ENCODE measurements around the gene NOS1AP.

The NOS1AP gene

DNA sequence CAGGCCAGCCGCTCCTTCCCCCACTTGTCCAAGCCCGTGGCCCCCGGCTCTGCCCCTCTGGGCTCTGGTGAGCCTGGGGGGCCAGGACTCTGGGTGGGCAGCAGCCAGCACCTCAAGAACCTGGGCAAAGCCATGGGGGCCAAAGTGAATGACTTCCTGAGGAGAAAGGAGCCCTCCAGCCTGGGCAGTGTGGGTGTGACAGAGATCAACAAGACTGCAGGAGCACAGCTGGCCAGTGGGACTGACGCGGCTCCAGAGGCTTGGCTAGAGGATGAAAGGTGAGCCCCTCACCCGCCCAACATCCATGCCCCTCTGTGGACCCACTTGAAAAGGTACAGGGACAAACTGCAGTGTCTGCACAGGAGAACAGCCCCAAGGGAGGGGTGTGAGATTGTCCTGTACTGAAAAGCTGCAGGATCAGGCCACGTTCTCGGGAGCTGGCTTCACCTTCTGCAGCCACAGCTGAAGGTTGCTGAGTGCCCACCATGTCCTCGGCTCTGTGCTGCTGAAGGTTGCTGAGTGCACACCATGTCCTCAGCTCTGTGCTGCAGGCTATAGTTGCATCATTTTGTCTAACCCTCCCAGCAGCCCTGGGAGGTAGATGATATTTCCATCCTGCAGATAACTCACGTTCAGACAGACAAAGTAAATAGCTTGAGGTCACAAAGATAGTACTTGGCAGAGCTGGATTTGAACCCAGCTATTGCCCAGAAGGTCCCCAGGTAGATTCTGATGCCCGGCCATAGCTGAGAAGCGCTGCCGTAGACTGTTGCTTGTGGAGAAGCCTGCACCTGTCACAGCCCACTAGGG is 312.7 kb downstream of the NOS1AP start:
- no peaks in the 10 kb centered on the region for H3K27me3 ChIP-seq (ENCODE audit: insufficient read depth, low read length)
- H3K27ac ChIP-seq (ENCODE audit: low read depth, low read length), result no peak overlapping the region
- peaks cover 12% of the 10 kb centered on the region for H3K4me1 ChIP-seq (ENCODE audit: control insufficient read depth, insufficient read depth, low read length, unreplicated experiment)
- no peak overlapping the region for H2AFZ ChIP-seq (ENCODE audit: low read length, unreplicated experiment)
- no peaks in the 10 kb centered on the region for H3K79me2 ChIP-seq (ENCODE audit: control insufficient read depth, insufficient read depth, low read length, unreplicated experiment)
- no peaks in the 10 kb centered on the region for H3K36me3 ChIP-seq (ENCODE audit: insufficient read depth, low read length)
- H3K4me3 ChIP-seq (ENCODE audit: low read depth, low read length), result no peak overlapping the region

DNA sequence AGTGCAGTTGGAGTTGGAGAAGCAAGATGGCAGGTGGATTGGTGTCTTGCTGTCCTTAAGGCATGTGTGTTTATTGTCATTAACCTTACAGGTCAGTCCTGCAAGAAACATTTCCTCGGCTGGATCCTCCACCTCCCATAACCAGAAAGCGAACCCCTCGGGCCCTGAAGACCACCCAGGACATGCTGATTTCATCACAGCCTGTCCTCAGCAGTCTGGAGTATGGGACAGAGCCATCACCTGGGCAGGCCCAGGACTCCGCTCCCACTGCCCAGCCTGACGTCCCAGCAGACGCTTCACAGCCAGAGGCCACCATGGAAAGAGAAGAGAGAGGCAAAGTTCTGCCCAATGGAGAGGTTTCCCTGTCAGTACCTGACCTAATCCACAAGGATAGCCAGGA is 313.6 kb downstream of the NOS1AP start:
- H3K27me3 ChIP-seq (ENCODE audit: insufficient read depth, low read length), result no peaks in the 10 kb centered on the region
- H3K36me3 ChIP-seq (ENCODE audit: insufficient read depth, low read length), result no peaks in the 10 kb centered on the region
- H3K4me3 ChIP-seq (ENCODE audit: low read depth, low read length), result no peak overlapping the region
- H2AFZ ChIP-seq (ENCODE audit: low read length, unreplicated experiment), result no peak overlapping the region
- no peaks in the 10 kb centered on the region for H3K79me2 ChIP-seq (ENCODE audit: control insufficient read depth, insufficient read depth, low read length, unreplicated experiment)
- H3K27ac ChIP-seq (ENCODE audit: low read depth, low read length), result no peak overlapping the region
- peaks cover 12% of the 10 kb centered on the region for H3K4me1 ChIP-seq (ENCODE audit: control insufficient read depth, insufficient read depth, low read length, unreplicated experiment)

DNA sequence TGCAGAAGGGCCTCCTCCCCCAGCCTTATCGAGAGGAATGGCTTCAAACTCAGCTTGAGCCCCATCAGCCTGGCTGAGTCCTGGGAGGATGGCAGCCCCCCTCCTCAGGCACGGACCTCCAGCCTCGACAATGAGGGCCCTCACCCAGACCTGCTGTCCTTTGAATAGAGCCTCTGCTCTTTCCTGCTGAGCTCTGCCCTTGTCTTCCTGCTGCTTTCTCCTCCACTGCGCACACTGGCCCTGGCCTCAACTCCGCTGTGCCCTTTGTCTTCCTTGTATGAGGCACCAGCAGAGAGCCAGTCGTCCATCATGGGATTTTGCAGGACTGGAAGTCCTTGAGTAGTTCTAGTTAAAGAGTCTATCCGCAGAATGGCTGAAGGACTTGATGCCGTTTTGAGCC is 314.0 kb downstream of the NOS1AP start:
- Histone ChIP-seq H2AFZ (ENCODE audit: low read length, unreplicated experiment) (no peak overlapping the region), H3K36me3 (ENCODE audit: insufficient read depth, low read length) (no peaks in the 10 kb centered on the region), H3K79me2 (ENCODE audit: control insufficient read depth, insufficient read depth, low read length, unreplicated experiment) (no peaks in the 10 kb centered on the region), H3K4me1 (ENCODE audit: control insufficient read depth, insufficient read depth, low read length, unreplicated experiment) (peaks cover 12% of the 10 kb centered on the region), H3K4me3 (ENCODE audit: low read depth, low read length) (no peak overlapping the region), H3K27me3 (ENCODE audit: insufficient read depth, low read length) (no peaks in the 10 kb centered on the region), H3K27ac (ENCODE audit: low read depth, low read length) (no peak overlapping the region)

GRCh38 chr1:162384116-162384515 is 314.6 kb downstream of the NOS1AP start:
- Histone ChIP-seq H3K27me3 (ENCODE audit: insufficient read depth, low read length) (no peaks in the 10 kb centered on the region), H3K4me1 (ENCODE audit: control insufficient read depth, insufficient read depth, low read length, unreplicated experiment) (peaks cover 12% of the 10 kb centered on the region), H3K27ac (ENCODE audit: low read depth, low read length) (no peak overlapping the region), H3K79me2 (ENCODE audit: control insufficient read depth, insufficient read depth, low read length, unreplicated experiment) (no peaks in the 10 kb centered on the region), H3K36me3 (ENCODE audit: insufficient read depth, low read length) (no peaks in the 10 kb centered on the region), H2AFZ (ENCODE audit: low read length, unreplicated experiment) (no peak overlapping the region), H3K4me3 (ENCODE audit: low read depth, low read length) (no peak overlapping the region)

DNA sequence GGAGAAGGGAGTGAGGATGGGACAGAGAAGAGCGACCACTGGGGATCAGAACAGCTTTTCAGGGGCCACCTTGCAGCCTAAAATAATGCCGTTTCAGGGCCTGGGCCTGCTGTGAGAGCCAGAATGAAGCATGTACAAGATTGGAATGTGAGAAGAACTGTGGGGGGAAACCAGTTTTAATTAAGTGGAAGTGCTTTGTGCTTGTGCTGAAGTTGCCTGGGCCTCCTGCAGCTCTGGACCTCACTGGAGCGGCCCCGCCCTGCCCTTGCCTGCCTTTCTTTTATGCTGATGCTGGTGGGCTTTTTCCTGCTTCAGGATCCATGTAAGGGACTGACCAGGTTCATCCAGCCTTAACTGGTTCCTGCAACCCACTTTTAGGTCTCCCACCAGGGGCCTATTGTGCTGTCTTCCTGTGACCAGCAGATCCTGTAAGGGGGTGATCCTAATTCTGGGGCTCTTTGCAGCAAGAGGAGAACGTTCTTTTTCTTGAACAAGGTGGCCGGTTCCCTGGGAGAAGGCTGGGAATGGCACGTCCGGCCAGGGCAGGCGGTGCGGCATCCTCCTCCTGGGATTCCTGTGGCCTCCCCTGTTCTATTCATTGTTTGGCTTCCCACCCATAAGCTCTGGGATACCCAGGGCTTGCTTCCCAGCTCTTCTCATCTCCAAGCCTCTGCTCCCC is 315.2 kb downstream of the NOS1AP start:
- no peak overlapping the region for H3K4me3 ChIP-seq (ENCODE audit: low read depth, low read length)
- no peak overlapping the region for H3K27ac ChIP-seq (ENCODE audit: low read depth, low read length)
- no peaks in the 10 kb centered on the region for H3K27me3 ChIP-seq (ENCODE audit: insufficient read depth, low read length)

GRCh38 chr1:162385280-162385623 is 315.8 kb downstream of the NOS1AP start:
- Histone ChIP-seq H3K36me3 (ENCODE audit: insufficient read depth, low read length) (no peaks in the 10 kb centered on the region), H3K4me3 (ENCODE audit: low read depth, low read length) (no peak overlapping the region), H3K79me2 (ENCODE audit: control insufficient read depth, insufficient read depth, low read length, unreplicated experiment) (no peaks in the 10 kb centered on the region), H2AFZ (ENCODE audit: low read length, unreplicated experiment) (no peak overlapping the region), H3K27ac (ENCODE audit: low read depth, low read length) (no peak overlapping the region), H3K4me1 (ENCODE audit: control insufficient read depth, insufficient read depth, low read length, unreplicated experiment) (peaks cover 12% of the 10 kb centered on the region), H3K27me3 (ENCODE audit: insufficient read depth, low read length) (no peaks in the 10 kb centered on the region)

More for the DNA sequence above, 315.2 kb downstream of the NOS1AP start:
- no peak overlapping the region for H2AFZ ChIP-seq (ENCODE audit: low read length, unreplicated experiment)
- peaks cover 12% of the 10 kb centered on the region for H3K4me1 ChIP-seq (ENCODE audit: control insufficient read depth, insufficient read depth, low read length, unreplicated experiment)
- no peaks in the 10 kb centered on the region for H3K79me2 ChIP-seq (ENCODE audit: control insufficient read depth, insufficient read depth, low read length, unreplicated experiment)
- no peaks in the 10 kb centered on the region for H3K36me3 ChIP-seq (ENCODE audit: insufficient read depth, low read length)

GRCh38 chr1:162385702-162386101 is 316.2 kb downstream of the NOS1AP start:
- Histone ChIP-seq H3K27me3 (ENCODE audit: insufficient read depth, low read length) (no peaks in the 10 kb centered on the region), H3K36me3 (ENCODE audit: insufficient read depth, low read length) (no peaks in the 10 kb centered on the region), H2AFZ (ENCODE audit: low read length, unreplicated experiment) (no peak overlapping the region), H3K27ac (ENCODE audit: low read depth, low read length) (no peak overlapping the region), H3K79me2 (ENCODE audit: control insufficient read depth, insufficient read depth, low read length, unreplicated experiment) (no peaks in the 10 kb centered on the region), H3K4me1 (ENCODE audit: control insufficient read depth, insufficient read depth, low read length, unreplicated experiment) (peaks cover 12% of the 10 kb centered on the region), H3K4me3 (ENCODE audit: low read depth, low read length) (no peak overlapping the region)

GRCh38 chr1:162386292-162387225 is 317.1 kb downstream of the NOS1AP start:
- Histone ChIP-seq H2AFZ (ENCODE audit: low read length, unreplicated experiment) (no peak overlapping the region), H3K79me2 (ENCODE audit: control insufficient read depth, insufficient read depth, low read length, unreplicated experiment) (no peaks in the 10 kb centered on the region), H3K36me3 (ENCODE audit: insufficient read depth, low read length) (no peaks in the 10 kb centered on the region), H3K27ac (ENCODE audit: low read depth, low read length) (no peak overlapping the region), H3K4me3 (ENCODE audit: low read depth, low read length) (no peak overlapping the region), H3K27me3 (ENCODE audit: insufficient read depth, low read length) (no peaks in the 10 kb centered on the region), H3K4me1 (ENCODE audit: control insufficient read depth, insufficient read depth, low read length, unreplicated experiment) (peaks cover 6% of the 10 kb centered on the region)

- Histone ChIP-seq H3K27me3 (ENCODE audit: insufficient read depth, low read length) (no peaks in the 10 kb centered on the region), H3K36me3 (ENCODE audit: insufficient read depth, low read length) (no peaks in the 10 kb centered on the region), H3K27ac (ENCODE audit: low read depth, low read length) (no peak overlapping the region), H3K4me3 (ENCODE audit: low read depth, low read length) (no peak overlapping the region), H3K4me1 (ENCODE audit: control insufficient read depth, insufficient read depth, low read length, unreplicated experiment) (no peaks in the 10 kb centered on the region), H3K79me2 (ENCODE audit: control insufficient read depth, insufficient read depth, low read length, unreplicated experiment) (no peaks in the 10 kb centered on the region), H2AFZ (ENCODE audit: low read length, unreplicated experiment) (no peak overlapping the region)
Observed at GRCh38 chr1:162387226-162388082, 318.0 kb downstream of the NOS1AP start.

DNA sequence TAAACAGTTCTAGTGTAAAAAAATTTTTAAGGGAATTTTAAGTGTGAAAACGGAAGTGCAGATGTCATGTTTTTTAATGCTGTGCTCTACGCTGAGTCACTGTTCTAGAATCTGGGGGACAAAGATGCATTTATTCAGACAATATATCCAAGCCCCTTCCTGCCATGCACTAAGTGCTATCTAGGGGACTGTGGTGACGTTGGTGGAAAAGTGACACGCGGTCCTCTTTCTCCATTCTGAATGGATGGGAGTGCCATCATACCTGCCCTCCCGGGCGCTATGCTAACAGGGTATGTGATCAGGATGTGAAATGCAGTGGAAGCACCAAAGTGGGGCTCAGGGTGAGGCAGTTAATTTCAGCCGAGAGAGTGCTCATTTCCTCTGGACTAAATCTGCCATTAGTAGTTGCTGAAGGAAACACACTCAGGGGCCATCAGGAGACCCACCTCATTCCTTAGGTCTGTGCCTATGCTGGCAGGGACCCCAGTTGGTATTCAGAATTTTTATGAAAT is 318.6 kb downstream of the NOS1AP start:
- no peaks in the 10 kb centered on the region for H3K79me2 ChIP-seq (ENCODE audit: control insufficient read depth, insufficient read depth, low read length, unreplicated experiment)
- no peak overlapping the region for H3K4me3 ChIP-seq (ENCODE audit: low read depth, low read length)
- H3K27me3 ChIP-seq (ENCODE audit: insufficient read depth, low read length), result no peaks in the 10 kb centered on the region
- no peaks in the 10 kb centered on the region for H3K4me1 ChIP-seq (ENCODE audit: control insufficient read depth, insufficient read depth, low read length, unreplicated experiment)
- no peak overlapping the region for H3K27ac ChIP-seq (ENCODE audit: low read depth, low read length)
- no peak overlapping the region for H2AFZ ChIP-seq (ENCODE audit: low read length, unreplicated experiment)
- no peaks in the 10 kb centered on the region for H3K36me3 ChIP-seq (ENCODE audit: insufficient read depth, low read length)

Measured in ACC112 (cell line).